ENCODE data around the gene PRR16.

Gene PRR16

DNA sequence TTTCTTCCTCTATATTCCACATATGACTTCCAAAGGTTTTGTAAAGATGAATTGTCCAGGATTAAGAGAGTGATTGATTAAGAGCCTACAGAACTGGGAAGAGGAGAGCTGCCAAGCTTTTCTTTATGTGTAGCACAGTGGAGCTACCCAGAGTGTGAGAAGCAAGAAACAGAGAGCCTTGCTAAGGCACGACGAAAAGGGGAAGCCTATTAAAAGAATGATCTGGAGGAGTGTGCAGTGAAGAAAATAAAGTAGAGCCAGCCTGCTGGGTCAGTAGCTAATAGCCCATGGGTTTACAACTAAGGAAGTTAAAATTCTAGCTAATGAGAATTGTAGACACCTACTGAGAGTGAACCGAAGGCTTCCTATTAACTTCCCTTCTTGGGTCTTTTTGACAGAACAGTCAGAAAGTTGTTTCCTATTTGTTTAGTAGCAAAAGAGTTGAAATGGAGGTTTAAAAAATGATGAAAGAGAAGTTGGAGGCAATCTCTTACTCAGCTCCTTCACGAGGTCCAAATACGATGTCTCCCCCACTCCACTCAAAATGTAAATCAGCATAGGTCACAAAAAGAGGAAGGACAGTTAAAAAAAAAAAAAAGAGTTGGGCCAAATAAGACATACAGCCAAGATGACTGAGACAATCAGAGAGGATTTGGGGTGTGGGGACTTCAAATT, 957 bp upstream of the PRR16 start:
- no peak for DNase-seq (ENCODE audit: low read depth in 2 of 2)

DNA sequence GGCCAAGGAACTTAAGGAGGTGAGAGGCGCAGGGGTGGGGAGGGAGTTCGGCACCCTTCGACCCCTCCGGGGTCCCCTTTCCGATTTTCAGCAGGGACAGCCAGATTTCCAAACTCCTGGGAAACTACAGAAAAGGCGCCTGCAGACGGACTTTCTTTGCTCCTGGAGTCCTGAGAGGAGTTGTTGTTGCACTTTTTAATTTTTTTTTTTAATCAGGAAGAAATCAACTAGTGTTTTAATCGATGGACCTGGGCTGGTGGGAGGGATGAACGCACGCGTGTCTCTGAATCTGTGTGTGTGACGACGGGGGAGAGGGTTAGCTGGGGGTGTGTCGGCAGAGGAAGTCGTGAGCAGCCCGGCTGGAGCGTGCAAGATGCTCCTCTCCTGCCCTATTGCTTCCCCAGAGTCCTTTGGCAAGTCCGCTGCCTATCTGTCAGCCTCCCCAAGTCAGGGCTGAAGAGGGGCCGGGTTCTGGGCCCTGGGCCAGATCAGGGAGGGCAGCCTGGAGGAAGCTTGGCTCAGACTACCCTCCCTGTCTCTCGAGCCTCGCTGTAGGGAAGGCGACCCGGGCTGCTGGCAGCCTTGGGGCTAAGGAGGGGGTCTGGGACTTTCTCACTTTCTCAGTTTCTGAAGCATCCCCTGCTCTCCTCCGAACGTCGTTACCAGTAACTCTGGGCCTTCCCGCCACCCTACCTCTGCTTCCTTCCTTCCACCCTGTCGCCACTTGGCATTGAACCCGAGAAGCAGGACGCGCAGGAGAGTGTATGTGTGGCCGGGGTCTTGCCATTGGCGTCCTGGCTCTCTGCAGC, 731 bp downstream of the PRR16 start:
- no peak for DNase-seq (ENCODE audit: low read depth in 2 of 2)

DNA sequence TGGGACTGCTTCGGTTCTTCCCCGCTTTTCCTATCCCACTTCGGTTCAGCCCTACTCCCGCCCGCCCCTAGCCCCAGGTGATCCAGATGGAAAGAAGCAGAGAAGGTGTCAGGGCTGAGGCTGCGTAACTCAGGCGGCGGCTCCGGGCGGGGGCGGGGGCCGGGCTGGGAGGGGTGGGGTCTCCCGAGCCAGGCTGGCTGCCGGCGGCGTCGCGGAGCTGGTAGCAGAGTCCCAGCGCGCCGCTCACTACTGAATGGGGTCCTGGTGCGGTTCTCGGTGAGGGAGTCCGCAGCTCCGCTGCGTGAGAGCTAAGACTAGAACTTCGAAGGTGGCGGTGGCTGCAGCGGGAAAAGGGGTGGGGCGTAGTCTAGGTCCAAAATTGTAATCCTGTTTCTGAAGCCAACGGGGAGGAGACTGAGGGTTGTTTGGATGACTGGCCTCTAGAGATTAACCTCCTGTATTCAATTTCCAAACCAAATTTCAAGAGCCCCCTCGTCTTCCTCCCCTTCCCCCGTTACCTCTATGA, 1.4 kb downstream of the PRR16 start:
- no peak for DNase-seq (ENCODE audit: low read depth in 2 of 2)

DNA sequence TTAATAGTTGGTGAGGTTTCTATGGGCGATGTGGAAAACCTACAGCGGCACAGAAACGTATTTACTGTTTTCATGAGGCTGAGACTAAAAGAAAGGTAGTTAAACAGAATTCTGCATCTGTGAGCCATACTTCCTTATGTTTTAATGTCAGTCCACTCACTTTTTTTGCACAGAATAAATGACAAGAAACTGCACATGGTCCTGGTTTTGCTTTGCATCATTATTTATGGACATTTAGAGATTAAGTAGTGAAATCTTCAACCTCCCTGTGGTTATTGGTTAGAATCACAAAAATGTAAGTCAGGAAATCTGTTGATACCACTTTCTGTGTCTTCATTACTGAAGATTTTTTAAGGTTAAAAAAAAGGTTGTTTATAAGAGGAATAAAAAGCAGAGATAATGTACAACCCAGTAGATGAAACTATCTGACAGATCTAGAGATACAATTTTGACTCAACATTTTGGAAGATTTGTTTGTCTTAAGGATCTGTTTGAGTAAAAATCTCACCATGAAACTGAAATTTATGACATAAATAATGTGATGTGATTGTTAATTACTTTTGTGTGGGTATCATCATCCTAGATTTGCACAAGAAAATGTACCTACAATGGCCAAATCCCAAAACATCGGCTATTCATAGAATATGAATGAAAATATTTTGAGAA, 2.4 kb downstream of the PRR16 start:
- no peak for DNase-seq (ENCODE audit: low read depth in 2 of 2)

DNA sequence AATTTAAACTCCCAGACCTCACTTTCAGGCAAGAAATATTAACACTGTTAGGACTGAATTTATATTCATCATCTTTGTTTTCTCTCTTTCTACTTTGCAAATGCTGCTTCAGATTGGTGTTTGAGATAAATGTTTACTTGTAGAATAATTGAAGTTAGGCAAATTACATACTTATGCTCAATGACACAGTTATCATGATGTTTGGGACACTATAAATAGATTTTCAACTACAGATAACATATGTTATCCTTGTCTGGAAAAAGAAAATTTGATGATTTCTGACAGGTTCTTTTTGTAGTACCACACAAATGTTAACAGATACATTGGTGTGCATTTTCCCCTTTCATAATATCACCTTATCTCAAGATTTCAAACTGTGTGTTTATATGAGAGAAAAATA, 7.9 kb downstream of the PRR16 start:
- no peak for DNase-seq (ENCODE audit: low read depth in 2 of 2)

DNA sequence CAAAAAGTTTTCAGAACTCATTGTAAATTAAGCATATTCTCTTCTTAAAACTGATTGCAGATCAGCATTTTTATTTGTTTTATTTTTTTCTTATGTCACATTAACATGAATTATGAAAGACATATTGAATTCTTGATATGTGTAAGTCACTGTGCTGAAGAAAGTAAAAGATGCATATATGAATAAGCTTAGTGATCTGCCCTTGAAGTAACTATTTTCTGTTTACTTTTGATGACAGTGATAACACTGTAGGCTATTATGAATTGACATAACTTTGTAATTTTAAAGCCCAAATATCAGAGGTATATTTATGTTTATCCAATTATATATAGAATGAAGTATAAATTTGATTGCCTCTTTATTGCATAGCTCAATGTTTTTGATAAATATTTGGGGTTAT, 8.8 kb downstream of the PRR16 start:
- no peak for DNase-seq (ENCODE audit: low read depth in 2 of 2)

DNA sequence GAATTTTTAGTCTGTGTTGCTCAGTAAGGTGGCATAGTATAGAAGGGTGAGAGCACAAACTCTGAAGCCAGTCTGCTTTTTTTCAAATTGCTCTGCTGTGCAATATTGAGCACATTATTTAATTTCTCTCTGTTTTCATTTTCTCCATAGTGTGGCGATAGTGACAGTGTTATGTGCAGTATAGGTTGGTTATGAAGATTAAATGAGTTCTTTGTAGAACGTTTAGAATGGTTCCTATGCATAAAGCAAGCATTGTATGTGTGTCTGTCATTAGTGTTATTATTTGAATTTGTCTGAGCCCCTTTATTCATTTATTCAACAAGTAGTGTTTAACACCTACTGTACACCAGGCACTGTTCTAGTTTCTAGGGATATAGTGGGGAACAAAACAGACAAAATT, 9.2 kb downstream of the PRR16 start:
- no peak for DNase-seq (ENCODE audit: low read depth in 2 of 2)

DNA sequence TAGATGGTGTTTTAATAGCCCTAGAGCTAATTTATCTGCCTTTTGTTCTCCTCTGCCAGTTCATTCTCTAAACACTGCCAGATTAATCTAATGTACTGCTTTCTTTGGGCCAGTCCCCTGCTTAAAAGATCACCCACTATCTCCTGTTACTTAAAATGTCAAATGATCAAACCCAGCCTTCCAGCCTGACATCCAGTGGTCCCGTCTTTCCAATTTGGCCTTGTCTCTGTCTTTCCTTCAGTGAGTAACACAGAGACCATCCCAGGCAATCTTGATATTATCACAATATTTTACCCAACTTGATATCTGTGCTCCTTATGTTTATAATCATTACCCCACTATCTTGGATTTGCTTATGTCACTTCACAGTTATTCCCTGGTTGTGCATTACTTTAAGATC, 12.0 kb downstream of the PRR16 start:
- DNase-seq (ENCODE audit: low read depth in 2 of 2), result no peak

DNA sequence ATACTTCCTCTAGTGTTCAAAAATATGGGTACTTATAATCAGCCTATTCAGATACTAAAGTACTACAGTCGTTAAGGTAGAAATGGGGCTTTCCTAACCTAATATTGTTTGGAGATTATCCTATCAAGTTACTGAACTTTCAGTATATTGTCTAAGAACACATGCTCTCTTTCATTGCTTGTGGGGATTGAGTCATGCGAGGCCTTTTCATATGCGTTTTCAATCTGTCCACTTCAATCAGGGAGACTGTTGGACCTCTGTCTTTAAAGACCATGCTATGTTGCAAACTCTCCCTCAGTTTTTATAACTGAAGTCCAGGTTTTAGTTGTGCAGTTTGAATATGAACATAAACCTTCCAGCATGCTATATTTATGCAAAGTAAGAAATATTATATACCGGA, 15.0 kb downstream of the PRR16 start:
- no peak for DNase-seq (ENCODE audit: low read depth in 2 of 2)

DNA sequence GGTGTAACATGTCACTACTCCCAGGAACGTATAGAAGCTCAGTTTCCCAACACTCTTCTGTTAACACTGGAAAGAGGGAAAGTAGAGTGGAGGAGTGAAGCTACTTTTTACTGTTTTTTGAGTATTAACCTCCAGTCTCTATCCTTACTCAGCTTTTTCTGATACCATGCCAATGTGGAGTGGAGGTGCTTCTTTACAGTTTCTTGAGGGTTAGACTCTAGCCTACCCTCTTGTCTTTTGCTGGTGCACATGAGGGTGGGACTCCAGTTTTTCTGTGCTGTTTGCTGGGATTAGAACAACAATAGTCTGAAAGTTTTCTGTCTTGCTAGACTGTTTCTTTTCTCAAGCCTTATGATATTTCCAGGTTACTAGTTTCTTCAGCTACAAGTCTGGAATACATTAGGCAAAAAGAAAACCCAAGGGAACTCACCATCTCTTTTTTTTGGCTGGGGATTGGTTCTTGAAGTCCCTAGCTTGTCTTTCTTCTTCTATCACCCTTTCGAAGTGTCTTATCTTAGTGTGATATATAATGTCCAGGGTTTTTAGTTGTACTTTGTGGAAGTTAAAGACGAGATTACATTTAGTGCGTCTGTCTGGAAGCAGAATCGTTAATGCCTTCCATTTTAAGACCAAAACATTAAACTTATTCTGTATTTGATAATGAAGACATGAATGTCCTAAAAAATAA, 35.9 kb downstream of the PRR16 start:
- DNase-seq (ENCODE audit: low read depth in 2 of 2), result no peak

DNA sequence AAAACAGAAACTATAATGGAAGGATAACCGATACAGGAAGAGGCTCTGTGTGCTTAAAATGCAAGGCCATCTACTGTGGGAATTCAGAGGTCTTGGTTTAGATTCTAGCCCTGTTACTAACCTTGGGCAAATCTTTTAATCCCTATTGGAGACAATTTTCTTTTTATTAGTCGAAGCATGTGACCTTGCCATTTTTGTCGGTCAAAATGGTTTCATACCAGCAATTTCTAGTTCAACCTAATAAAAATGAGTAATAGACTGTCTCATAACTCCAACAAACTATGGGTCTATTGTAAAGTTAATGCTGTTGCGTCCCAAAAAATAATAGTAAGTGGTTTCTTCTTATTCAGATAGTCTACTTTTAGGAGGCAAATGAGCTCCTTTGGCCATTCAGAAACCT, 38.4 kb downstream of the PRR16 start:
- no peak for DNase-seq (ENCODE audit: low read depth in 2 of 2)

DNA sequence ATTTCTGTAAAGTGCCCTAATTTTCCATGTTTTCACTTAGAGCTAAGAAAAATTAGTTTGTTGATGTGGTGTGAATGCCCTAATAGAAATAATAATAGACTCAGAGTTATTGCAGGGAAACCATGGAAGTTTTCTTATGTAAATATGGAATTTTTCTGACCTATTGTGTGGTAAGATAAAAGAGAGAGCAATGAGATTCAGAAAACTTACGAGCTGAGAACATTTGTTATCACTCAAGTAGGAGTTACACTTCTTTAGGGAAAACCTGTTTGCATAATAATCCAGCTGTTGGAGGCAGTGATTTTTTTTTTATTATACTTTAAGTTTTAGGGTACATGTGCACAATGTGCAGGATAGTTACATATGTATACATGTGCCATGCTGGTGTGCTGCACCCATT, 39.2 kb downstream of the PRR16 start:
- no peak for DNase-seq (ENCODE audit: low read depth in 2 of 2)

DNA sequence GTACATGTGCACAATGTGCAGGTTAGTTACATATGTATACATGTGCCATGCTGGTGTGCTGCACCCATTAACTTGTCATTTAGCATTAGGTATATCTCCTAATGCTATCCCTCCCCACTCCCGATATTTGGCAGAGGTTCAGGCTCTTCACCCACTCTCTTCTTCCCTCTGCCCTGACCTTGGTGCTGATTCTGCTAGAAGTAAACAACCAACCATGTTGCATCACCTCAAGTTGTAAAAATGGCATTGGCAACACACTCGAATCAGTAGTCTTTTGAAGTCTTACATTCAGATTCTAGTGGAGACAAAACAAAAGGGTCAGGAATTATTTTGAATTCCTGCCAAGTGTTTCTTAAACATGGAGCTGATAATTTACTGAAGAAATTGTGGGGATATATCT, 40.0 kb downstream of the PRR16 start:
- DNase-seq (ENCODE audit: low read depth in 2 of 2), result no peak

DNA sequence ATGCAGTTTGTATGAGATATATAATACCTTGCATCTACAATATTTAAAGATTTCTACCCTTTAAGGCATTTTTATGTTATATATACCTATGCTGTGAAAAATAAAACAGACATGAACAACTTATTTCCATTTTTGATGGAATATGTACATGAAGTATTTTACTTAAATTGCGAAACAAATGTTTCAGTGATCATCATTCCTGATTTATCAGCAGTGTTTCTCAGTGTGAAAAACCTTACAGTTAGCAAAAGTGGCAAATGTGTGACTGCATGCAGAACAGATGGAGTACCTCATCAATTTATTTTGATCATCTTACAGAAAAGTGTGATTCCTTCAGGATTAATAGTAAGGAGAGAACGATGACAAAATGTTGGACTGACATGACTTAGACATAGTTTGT, 43.1 kb downstream of the PRR16 start:
- DNase-seq (ENCODE audit: low read depth in 2 of 2), result no peak

DNA sequence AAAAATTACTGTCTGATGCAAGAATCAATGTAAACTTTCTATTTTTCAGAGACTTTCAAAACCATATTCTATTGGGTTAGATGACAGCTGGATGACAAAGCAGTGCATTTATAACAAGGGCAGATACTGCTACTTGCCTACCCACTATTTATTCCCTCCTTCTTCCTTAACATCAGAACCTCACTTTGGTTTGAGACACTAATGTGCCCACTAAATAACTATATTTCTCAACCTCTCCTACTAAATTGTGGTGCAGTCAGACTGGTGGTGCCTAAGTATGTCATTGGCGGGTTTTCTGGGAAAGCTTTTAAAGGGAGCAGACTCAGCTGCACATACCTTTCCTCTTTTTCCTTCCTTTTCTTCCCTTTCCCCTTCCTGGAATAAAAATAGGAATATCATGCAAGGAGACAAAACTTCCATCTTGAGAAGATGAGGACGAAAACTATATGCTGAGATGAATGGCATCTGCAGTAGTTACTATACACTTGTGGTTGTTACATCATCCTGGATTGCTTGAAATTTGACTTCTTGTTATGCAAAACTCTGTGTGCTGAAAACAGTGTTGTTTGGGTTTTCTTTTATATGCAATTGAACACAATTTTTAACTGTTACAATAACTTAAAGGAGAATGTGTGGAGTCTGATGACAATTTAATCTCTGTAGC, 43.8 kb downstream of the PRR16 start:
- DNase-seq (ENCODE audit: low read depth in 2 of 2), result no peak

DNA sequence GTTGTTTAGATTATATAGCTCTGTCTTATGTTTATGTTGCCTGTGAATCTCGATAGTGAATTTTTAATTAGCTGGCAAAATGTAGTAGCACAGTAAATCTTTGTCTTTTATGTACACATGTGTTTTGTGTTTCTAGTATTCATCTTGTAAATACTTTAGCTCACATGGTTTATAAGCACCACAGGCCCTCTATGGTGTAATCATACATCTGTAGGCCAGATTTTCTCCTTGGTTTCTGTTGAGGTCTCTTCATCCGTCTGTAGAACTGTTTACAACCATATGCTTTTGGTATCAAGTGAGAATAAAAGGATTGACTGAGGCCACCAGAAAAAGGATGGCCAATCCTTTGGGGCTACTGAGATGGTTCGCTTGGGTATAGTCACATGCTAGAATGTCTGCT, 45.0 kb downstream of the PRR16 start:
- no peak for DNase-seq (ENCODE audit: low read depth in 2 of 2)

DNA sequence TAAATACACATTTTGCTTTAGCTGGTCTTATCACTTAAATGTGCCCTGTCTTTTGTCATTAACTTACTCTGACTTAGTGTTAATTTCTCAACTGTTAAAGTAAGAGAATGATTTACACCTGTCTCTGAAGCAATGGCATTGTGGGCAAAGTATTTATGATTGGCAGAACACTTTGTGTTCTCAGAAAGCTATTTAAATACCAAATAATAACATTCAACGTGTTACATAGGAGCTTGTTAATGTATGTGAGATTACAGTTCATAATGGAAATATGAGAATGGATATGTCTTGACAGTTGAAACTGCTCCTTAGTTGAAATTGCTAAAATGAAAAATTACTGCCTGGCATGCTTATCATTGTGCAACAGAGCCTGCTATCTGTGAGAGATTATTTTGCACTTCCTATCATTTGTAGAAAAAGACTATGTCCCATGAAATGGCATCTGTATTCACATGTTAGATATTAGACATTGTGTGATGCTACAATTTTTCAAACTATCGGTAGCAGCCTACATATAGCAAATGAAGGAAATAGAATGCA, 46.1 kb downstream of the PRR16 start:
- DNase-seq (ENCODE audit: low read depth in 2 of 2), result no peak

DNA sequence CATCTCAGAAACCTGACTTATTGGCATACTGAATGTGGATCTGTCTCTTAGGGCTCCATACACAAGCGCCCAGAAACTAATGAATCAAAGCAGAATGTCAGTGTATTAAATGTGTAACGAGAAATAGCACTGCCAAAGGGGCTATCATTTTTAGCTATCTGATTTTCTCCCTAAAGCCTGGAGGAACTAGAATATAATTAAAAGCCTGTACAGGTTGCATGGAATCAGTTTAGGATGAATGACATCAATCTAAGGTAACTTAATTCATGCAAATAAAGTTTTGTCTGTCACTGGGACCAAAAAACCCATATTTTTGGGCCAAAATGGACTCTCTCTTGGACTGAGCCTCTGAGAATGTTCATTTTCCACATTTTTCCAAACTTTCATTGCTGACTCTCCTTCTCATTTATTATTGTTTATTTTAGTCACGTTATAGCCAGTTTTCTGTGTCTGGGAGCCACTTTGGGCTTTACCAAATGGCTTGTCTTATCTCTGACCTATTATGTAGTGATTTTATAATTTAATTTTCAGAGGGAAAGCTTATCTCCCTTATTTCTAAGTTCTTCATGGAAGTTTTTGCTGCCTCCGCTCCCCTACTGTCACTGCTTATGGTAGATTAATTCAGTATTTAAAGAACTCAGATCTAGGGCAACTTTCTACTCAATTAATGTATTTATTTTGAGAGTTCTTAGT, 47.0 kb downstream of the PRR16 start:
- DNase-seq (ENCODE audit: low read depth in 2 of 2), result no peak

DNA sequence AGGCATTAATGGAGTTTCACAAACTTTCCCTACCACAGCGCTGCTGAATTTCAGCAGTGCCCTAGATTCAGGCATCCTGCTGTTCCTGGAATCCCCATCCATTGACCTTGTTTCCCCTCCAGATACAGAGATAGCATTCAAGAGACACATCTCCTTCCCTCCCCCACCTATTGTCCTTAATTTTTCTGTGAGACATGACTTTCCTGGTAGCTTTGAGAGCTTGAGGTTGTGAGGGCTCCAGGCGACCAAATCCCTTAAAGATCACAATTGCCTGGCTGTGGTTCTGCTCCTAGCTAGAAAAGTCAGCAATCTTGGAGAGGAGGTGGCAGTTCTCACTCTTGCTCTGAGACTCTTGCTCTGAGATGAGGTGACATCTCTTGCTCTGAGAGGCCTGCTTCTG, 48.0 kb downstream of the PRR16 start:
- DNase-seq (ENCODE audit: low read depth in 2 of 2), result no peak

DNA sequence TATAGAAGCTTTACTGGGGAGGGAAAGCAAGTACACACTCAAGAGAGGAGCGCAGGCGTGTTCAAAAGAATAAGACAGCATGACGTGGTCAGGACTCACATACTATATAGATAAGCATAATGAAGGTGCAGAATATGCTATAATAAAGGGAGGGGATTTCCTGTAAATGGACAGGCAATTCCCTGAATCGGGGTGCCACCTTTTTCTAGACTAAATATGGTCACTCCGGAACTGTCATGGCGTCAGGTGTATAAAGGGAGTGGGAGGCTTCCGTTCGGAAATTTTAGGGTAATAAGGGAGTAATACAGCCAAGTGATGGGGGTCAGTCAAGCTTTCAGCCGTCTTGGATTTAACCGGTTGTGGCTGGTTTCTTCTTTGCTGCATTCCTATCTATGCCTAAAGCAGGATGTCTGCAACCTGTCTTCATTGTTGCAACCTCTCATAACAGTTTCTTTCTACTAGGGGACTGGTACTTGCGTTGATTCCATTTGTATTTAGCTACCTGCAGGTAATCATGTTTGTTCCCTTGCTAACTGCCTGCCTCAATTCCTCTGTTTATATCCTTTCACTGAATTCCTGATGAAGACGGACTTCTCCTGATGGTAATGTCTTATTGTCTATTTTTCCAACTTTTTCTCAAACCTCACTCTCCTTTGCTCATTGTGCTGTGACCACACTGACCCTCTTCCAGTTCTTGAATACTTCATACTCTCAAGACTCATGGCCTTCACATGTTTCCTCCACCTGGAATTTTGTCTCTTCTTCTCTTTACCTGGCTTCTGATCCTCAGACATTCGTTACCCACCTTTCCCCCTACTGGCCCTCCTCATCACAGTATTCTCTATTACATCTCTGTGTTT, 48.9 kb downstream of the PRR16 start:
- no peak for DNase-seq (ENCODE audit: low read depth in 2 of 2)
